Effector memory CD8-positive, alpha-beta T cell (primary cell): ENCODE results near the gene GJA3.

Source experiments
- ATAC-seq: fragments of 150-1000 bp; cut with Tn5 transposase; replicated peaks from 2 replicates; pipeline ENCODE4 v1.10.0; 2021; ENCODE audit warnings: mild to moderate bottlenecking, moderate library complexity
- DNase-seq, 3 experiments: peaks; one replicate each; pipeline ENCODE4 v3.0.0; 2021
- H3K27ac Mint-ChIP-seq, 2 donors: one replicate each; pipeline ENCODE4 v1.8.0; 2022; ENCODE audit warnings: mild to moderate bottlenecking in 2 of 2, mixed read lengths in 2 of 2, moderate library complexity in 2 of 2
- H3K27me3 Mint-ChIP-seq, 2 donors: one replicate each; pipeline ENCODE4 v1.8.0; 2022; ENCODE audit warnings: mixed read lengths in 2 of 2
- H3K36me3 Mint-ChIP-seq: one replicate; pipeline ENCODE4 v1.8.0; 2022; ENCODE audit warnings: mild to moderate bottlenecking, moderate library complexity, mixed read lengths; ENCODE audit not compliant: insufficient read depth
- H3K4me1 Mint-ChIP-seq, 2 donors: one replicate each; pipeline ENCODE4 v1.8.0; 2022; ENCODE audit warnings: low read depth in 2 of 2, mixed read lengths in 2 of 2
- H3K4me3 Mint-ChIP-seq, 2 donors: one replicate each; pipeline ENCODE4 v1.8.0; 2022; ENCODE audit warnings: mild to moderate bottlenecking in 2 of 2, mixed read lengths in 2 of 2, moderate library complexity in 2 of 2
- H3K9me3 Mint-ChIP-seq, 2 donors: one replicate each; pipeline ENCODE4 v1.8.0; 2022; ENCODE audit warnings: mixed read lengths in 2 of 2

GJA3 gene

GRCh38 chr13:20125783-20126165 lies 35.1 kb downstream of the GJA3 start:
- no peak overlapping the region for H3K27ac Mint-ChIP-seq
- H3K9me3 Mint-ChIP-seq, result no peaks in the 10 kb centered on the region
- peaks cover 2% of the 10 kb centered on the region for H3K36me3 Mint-ChIP-seq
- no peak for ATAC-seq
- DNase-seq, result no peak
- H3K27me3 Mint-ChIP-seq, result peaks cover 17 to 18% of the 10 kb centered on the region in 2 donors
- H3K4me3 Mint-ChIP-seq, result no peak overlapping the region
- H3K4me1 Mint-ChIP-seq, result peaks cover 0 to 3% of the 10 kb centered on the region in 2 donors

DNA sequence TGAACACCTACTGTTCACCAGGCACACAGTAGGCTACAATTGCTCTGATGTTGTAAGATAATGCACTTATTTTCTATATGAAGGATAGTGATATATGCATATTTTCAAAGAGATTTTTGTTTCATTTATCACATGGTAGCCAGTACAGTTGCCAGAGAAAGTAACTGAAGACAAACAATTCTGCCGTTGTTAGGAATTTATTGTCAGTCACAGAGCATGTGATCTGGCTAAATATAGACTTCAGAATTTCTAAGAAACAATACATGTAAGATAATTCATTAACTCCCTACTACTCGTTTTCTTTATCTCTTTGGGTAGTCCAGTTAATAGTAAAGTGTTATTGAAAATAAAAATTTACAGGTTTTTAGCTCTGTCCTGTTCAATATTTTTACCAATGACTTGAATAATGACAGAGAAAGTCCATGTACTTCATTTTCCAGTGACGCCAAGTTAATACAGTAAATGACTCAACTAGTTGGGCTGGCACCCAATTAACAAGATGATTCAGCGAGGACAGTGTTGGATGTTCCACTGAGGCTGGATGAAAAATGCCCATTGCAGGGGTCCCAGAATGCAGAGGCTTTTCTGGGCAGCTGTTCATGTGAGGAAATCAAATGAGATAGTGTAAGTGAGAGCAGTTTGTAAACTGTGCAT lies 35.6 kb downstream of the GJA3 start:
- ATAC-seq, result no peak
- no peaks in the 10 kb centered on the region for H3K9me3 Mint-ChIP-seq
- H3K4me1 Mint-ChIP-seq, result peaks cover 0 to 3% of the 10 kb centered on the region in 2 donors
- DNase-seq, result no peak
- H3K4me3 Mint-ChIP-seq, result no peak overlapping the region
- peaks cover 18% of the 10 kb centered on the region in 2 donors for H3K27me3 Mint-ChIP-seq
- no peak overlapping the region for H3K27ac Mint-ChIP-seq
- H3K36me3 Mint-ChIP-seq, result peaks cover 6% of the 10 kb centered on the region

DNA sequence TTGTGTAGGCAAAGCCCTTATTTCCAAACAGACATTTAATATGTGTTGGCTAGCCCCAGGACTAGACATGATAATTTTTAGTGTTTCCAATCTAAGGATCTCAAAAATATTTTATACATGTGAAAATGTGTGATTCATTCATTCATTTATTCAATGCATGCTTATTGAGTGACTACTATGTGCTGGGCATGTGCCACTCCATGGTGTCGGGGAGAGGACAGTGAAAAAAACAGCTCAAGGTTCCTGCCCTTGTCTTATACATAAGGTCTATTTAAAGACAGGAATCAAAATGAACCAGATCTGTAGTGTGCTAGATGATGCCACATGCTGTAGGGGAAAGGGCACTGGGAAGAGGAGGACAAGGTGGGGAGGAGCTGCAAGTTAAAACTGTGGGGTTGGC lies 36.5 kb downstream of the GJA3 start:
- H3K4me3 Mint-ChIP-seq, result no peak overlapping the region
- ATAC-seq, result no peak

GRCh38 chr13:20121159-20121525 lies 39.7 kb downstream of the GJA3 start:
- peak overlapping the region; percentile 68 to 92 for H3K4me3 Mint-ChIP-seq
- ATAC-seq (no peak), DNase-seq (no peak)
- peaks cover 9% of the 10 kb centered on the region for H3K36me3 Mint-ChIP-seq
- H3K27ac Mint-ChIP-seq, result peak overlapping the region in 1 of 2 donors; percentile 4
- H3K27me3 Mint-ChIP-seq, result peaks cover 27 to 31% of the 10 kb centered on the region in 2 donors
- no peaks in the 10 kb centered on the region for H3K9me3 Mint-ChIP-seq
- peaks cover 12 to 13% of the 10 kb centered on the region in 2 donors for H3K4me1 Mint-ChIP-seq

More for the DNA sequence above, 36.5 kb downstream of the GJA3 start:
- H3K27me3 Mint-ChIP-seq, result peaks cover 27% of the 10 kb centered on the region in 2 donors
- H3K36me3 Mint-ChIP-seq, result peaks cover 6% of the 10 kb centered on the region
- H3K4me1 Mint-ChIP-seq, result peaks cover 8 to 12% of the 10 kb centered on the region in 2 donors
- H3K27ac Mint-ChIP-seq, result no peak overlapping the region
- no peak for DNase-seq
- H3K9me3 Mint-ChIP-seq, result no peaks in the 10 kb centered on the region

GRCh38 chr13:20119960-20120359 lies 40.9 kb downstream of the GJA3 start:
- Mint-ChIP-seq H3K4me1 (peaks cover 12 to 13% of the 10 kb centered on the region in 2 donors), H3K27me3 (peaks cover 27% of the 10 kb centered on the region in 2 donors), H3K9me3 (no peaks in the 10 kb centered on the region), H3K36me3 (peaks cover 9% of the 10 kb centered on the region), H3K4me3 (peak overlapping the region; percentile 85 to 92), H3K27ac (peak overlapping the region in 1 of 2 donors; percentile 56)
- no peak for ATAC-seq
- DNase-seq, result no peak

DNA sequence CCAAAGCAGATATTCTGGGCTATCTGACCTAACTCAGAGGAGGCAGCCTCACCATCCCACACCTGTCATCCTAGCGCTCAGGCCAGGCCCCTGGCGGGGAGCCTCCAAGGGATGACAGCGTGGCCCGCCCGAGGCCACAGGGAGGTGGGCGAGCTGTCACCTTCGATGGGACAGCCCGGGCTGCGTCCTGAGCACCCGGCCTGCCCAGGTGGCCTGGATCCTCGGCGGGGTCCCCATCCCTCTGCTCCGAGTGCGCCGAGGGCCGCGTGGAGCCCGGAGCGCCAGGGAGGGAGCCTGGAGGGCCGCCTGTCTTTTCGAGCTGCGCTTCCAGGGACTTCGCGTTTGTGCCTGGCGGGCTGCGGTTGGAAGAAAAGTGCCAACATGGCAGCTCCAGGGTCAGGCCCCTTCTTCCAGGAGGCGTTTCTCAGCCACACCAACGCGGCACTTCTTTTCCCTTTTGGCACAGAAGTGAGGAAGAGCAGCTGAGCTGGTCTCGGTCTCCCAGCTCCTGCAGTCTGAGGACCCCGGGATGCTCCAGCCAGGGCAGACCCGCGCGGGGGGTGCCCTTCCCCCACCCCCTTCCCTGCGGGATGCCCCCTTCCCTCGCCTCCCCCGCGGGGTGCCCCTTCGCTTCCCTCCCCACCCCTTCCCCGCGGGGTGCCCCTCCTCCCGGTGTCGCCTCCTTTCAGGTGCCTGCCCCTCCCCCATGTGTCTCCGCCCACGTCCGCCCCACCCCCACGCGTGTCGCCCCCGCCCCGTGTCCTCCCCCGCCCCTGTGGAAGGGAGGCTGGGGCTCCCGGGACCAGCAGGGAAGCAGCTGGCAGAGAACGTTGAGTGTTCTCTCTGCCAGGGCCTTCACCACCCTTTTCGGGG lies 42.3 kb downstream of the GJA3 start:
- H3K4me3 Mint-ChIP-seq, result peak overlapping the region; percentile 85 to 92
- no peaks in the 10 kb centered on the region for H3K9me3 Mint-ChIP-seq
- peaks cover 16 to 20% of the 10 kb centered on the region in 2 donors for H3K27me3 Mint-ChIP-seq
- peak overlapping the region; percentile 25 to 56 for H3K27ac Mint-ChIP-seq
- H3K4me1 Mint-ChIP-seq, result peaks cover 12 to 13% of the 10 kb centered on the region in 2 donors
- ATAC-seq (peak; percentile 35), DNase-seq (no peak)
- peaks cover 12% of the 10 kb centered on the region for H3K36me3 Mint-ChIP-seq

- Mint-ChIP-seq H3K36me3 (peaks cover 12% of the 10 kb centered on the region), H3K27ac (no peak overlapping the region), H3K4me3 (no peak overlapping the region), H3K9me3 (no peaks in the 10 kb centered on the region), H3K4me1 (peaks cover 12 to 13% of the 10 kb centered on the region in 2 donors), H3K27me3 (peaks cover 23 to 25% of the 10 kb centered on the region in 2 donors)
- ATAC-seq (no peak), DNase-seq (no peak)
Observed at GRCh38 chr13:20116213-20116612, 44.6 kb downstream of the GJA3 start.

GRCh38 chr13:20114066-20114610 lies 46.7 kb downstream of the GJA3 start:
- H3K4me3 Mint-ChIP-seq, result no peak overlapping the region
- H3K36me3 Mint-ChIP-seq, result peaks cover 4% of the 10 kb centered on the region
- H3K4me1 Mint-ChIP-seq, result peaks cover 2 to 4% of the 10 kb centered on the region in 2 donors
- ATAC-seq (no peak), DNase-seq (no peak)
- H3K9me3 Mint-ChIP-seq, result no peaks in the 10 kb centered on the region
- H3K27ac Mint-ChIP-seq, result no peak overlapping the region
- peaks cover 13 to 25% of the 10 kb centered on the region in 2 donors for H3K27me3 Mint-ChIP-seq

GRCh38 chr13:20109037-20109436 lies 51.8 kb downstream of the GJA3 start:
- Mint-ChIP-seq H3K4me3 (no peak overlapping the region), H3K36me3 (peaks cover under 1% of the 10 kb centered on the region), H3K27ac (no peak overlapping the region), H3K4me1 (peaks cover 0 to 2% of the 10 kb centered on the region in 2 donors), H3K9me3 (no peaks in the 10 kb centered on the region), H3K27me3 (peaks cover 38 to 50% of the 10 kb centered on the region in 2 donors)
- no peak for ATAC-seq
- no peak for DNase-seq

DNA sequence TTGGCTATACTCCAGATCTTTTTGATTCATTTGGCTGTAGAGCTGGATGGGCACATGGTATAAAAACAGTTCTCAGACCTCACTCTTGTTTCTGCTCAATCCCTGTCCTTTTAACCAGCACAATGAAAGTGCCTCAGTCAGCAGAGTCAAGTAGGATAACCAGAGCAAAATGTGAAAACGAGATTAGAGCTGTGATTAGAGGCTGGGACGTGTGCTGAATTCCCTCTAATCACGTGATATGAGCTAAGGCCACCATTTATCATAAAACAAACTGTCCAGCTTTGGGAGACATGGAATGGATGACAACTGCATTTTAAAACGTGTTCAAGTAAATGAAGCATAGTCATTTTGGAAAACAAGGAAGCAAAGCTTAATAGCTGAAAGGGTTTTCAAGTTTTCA lies 54.1 kb downstream of the GJA3 start:
- no peak overlapping the region for H3K27ac Mint-ChIP-seq
- H3K9me3 Mint-ChIP-seq, result no peaks in the 10 kb centered on the region
- no peaks in the 10 kb centered on the region for H3K36me3 Mint-ChIP-seq

DNA sequence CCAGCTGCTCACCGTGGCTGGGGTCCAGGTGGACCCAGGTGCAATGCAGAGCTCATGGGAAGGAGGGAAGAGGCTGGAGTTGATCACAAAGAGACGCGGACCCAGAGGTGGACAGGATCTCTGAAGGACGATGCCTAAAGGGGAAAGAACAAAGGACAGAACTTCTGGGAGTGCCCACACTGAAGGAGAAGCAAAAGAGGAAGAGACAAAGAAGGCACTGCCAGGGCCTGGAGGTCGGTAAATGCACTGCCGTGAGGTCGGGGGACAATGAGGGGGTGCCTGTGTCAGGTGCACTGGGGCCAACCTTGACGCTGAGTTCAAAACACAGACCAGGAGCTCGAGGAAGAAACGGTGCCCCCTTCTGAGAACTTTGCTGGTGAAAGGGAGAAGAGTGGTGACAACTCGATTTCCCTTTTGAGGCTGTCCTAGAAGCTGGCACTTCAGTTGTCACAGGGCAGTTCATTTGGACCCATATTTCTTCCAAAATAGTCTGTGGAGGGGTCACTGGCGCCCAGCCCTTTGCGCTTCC lies 55.6 kb downstream of the GJA3 start:
- H3K4me3 Mint-ChIP-seq, result no peak overlapping the region
- H3K27ac Mint-ChIP-seq, result no peak overlapping the region
- no peaks in the 10 kb centered on the region for H3K36me3 Mint-ChIP-seq
- H3K4me1 Mint-ChIP-seq, result peaks cover 0 to 2% of the 10 kb centered on the region in 2 donors
- no peaks in the 10 kb centered on the region for H3K9me3 Mint-ChIP-seq
- H3K27me3 Mint-ChIP-seq, result peaks cover 56 to 64% of the 10 kb centered on the region in 2 donors
- DNase-seq (no peak), ATAC-seq (no peak)

More for the DNA sequence above, 54.1 kb downstream of the GJA3 start:
- Mint-ChIP-seq H3K4me1 (peaks cover 0 to 2% of the 10 kb centered on the region in 2 donors), H3K4me3 (no peak overlapping the region), H3K27me3 (peaks cover 47 to 60% of the 10 kb centered on the region in 2 donors)
- no peak for DNase-seq
- ATAC-seq, result no peak

DNA sequence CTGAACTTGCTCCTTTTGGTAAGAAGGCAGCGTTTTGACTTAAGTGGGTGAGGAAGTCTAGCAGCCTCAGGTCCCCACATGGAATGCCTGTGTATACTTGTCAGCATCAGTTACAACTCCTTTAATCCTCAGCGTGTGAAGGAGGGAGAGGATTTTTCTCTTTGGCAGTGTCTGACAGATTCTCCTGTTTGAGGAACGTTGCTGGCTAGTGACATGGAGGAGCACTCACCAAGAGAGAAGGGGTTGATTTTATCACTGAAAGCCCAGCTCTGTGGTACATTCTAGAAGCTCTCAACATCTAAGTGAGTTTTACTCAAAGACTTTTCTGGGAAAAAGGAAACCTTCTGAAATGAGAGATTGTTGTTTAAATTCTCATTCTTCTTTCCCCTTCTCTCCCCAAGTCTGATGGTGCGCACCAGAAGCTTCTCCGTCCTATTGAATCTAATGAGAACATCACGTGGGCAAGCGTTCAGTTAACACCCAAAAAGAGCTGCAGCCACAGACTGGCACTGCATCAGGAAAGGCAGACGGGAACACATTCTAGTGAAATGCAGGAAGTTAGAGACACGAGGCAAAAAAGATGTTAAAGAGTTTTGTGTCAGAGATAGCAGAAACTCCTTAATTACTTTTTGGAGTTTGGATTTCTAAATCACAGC lies 58.2 kb downstream of the GJA3 start:
- Mint-ChIP-seq H3K27ac (no peak overlapping the region), H3K4me1 (no peaks in the 10 kb centered on the region), H3K9me3 (no peaks in the 10 kb centered on the region), H3K36me3 (no peaks in the 10 kb centered on the region), H3K4me3 (no peak overlapping the region), H3K27me3 (peaks cover 79% of the 10 kb centered on the region in 2 donors)
- ATAC-seq, result no peak
- no peak for DNase-seq
